ENCODE data around the gene PTPRR.

DNA sequence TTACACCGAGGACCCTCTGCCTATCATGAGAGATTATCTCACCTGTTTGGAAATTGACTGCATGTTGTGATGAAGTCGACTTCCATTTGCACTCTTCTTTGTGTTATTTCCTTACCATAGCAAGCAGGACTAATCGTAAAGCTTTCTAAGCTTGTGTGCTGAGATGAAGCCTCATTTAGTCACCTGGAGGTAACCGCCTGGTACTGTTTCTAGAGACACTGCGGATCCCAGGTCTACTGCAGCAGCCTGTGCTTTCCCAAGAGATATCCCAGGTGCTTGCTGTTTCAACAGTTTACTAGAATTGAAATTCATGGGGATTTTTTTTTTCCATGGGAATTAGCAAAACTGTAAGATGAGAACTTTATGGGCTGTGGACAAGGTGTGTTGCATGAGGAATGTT is 131.8 kb downstream of the PTPRR start:
- TF ChIP-seq, protein P1, sequence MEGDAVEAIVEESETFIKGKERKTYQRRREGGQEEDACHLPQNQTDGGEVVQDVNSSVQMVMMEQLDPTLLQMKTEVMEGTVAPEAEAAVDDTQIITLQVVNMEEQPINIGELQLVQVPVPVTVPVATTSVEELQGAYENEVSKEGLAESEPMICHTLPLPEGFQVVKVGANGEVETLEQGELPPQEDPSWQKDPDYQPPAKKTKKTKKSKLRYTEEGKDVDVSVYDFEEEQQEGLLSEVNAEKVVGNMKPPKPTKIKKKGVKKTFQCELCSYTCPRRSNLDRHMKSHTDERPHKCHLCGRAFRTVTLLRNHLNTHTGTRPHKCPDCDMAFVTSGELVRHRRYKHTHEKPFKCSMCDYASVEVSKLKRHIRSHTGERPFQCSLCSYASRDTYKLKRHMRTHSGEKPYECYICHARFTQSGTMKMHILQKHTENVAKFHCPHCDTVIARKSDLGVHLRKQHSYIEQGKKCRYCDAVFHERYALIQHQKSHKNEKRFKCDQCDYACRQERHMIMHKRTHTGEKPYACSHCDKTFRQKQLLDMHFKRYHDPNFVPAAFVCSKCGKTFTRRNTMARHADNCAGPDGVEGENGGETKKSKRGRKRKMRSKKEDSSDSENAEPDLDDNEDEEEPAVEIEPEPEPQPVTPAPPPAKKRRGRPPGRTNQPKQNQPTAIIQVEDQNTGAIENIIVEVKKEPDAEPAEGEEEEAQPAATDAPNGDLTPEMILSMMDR (IDR thresholded peaks at IDR 0.05) = no peak
- TF ChIP-seq CBX2 (IDR thresholded peaks at IDR 0.05; ENCODE audit: borderline replicate concordance, low read depth) (no peak), JUN (IDR thresholded peaks at IDR 0.05) (no peak)
